ENCODE results near the gene SMTNL2.

DNA sequence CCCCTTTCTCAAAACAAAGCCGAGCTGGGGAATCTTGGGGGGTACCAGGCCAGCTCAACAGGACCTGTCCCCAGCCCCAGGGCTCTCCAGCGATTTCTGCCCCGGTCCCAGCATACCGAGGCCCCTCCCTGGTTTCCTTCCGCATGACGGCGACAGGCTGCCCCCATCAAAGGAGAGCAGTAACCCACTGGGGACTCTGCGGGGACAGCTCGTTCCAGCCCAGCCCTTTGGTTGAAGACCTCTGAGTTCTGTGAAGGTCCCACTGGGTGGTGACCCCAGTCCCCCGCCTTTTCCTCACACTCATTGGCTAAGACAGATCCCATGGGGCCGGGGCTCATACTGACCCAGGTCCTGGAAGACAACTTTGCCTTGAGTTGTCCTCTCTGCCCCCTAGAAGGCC, 4.1 kb downstream of the SMTNL2 start:
- TF ChIP-seq EZH2 (IDR thresholded peaks at IDR 0.05; ENCODE audit: borderline replicate concordance, low read length), result no peak
- TF ChIP-seq, protein P1, sequence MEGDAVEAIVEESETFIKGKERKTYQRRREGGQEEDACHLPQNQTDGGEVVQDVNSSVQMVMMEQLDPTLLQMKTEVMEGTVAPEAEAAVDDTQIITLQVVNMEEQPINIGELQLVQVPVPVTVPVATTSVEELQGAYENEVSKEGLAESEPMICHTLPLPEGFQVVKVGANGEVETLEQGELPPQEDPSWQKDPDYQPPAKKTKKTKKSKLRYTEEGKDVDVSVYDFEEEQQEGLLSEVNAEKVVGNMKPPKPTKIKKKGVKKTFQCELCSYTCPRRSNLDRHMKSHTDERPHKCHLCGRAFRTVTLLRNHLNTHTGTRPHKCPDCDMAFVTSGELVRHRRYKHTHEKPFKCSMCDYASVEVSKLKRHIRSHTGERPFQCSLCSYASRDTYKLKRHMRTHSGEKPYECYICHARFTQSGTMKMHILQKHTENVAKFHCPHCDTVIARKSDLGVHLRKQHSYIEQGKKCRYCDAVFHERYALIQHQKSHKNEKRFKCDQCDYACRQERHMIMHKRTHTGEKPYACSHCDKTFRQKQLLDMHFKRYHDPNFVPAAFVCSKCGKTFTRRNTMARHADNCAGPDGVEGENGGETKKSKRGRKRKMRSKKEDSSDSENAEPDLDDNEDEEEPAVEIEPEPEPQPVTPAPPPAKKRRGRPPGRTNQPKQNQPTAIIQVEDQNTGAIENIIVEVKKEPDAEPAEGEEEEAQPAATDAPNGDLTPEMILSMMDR (IDR thresholded peaks at IDR 0.05; ENCODE audit: low read length), result no peak

All from OCI-LY1 (cell line).